Stimulated activated CD8-positive, alpha-beta memory T cell treated with anti-CD3 and anti-CD28 coated beads, Interleukin-12 subunit alpha, Interleukin-12 subunit beta, amount 100 ng/mL, for 4 hours (primary cell): Measurements from ENCODE around the gene LASP1NB.
"Not testable (repeated sequence)": the region's sequence is repeated elsewhere in the genome, so short reads cannot be mapped to it uniquely, and the experiment has no call there.

Experiments
- DNase-seq: peaks from one replicate; pipeline ENCODE4 v3.0.0-alpha.2; 2020; ENCODE audit warnings: low read depth

The LASP1NB gene

GRCh38 chr17:38918129-38918913 is 7.1 kb upstream of the LASP1NB start:
- DNase-seq, result no peak

DNA sequence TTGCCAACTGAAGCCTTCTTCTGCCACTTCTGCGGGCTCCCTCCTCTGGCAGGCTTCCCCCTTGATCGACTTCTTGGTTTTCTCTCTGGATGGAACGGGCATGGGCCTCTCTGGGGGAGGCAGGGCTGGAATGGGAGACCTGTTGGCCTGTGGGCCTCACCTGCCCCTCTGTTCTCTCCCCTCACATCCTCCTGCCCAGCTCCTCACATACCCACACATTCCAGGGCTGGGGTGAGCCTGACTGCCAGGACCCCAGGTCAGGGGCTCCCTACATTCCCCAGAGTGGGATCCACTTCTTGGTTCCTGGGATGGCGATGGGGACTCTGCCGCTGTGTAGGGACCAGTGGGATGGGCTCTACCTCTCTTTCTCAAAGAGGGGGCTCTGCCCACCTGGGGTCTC is 6.5 kb upstream of the LASP1NB start:
- DNase-seq, result no peak

DNA sequence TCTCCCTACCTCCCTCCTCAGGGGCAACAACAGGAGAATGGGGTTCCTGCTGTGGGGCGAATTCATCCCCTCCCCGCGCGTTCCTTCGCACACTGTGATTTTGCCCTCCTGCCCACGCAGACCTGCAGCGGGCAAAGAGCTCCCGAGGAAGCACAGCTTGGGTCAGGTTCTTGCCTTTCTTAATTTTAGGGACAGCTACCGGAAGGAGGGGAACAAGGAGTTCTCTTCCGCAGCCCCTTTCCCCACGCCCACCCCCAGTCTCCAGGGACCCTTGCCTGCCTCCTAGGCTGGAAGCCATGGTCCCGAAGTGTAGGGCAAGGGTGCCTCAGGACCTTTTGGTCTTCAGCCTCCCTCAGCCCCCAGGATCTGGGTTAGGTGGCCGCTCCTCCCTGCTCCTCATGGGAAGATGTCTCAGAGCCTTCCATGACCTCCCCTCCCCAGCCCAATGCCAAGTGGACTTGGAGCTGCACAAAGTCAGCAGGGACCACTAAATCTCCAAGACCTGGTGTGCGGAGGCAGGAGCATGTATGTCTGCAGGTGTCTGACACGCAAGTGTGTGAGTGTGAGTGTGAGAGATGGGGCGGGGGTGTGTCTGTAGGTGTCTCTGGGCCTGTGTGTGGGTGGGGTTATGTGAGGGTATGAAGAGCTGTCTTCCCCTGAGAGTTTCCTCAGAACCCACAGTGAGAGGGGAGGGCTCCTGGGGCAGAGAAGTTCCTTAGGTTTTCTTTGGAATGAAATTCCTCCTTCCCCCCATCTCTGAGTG is 5.9 kb upstream of the LASP1NB start:
- DNase-seq, result no peak

DNA sequence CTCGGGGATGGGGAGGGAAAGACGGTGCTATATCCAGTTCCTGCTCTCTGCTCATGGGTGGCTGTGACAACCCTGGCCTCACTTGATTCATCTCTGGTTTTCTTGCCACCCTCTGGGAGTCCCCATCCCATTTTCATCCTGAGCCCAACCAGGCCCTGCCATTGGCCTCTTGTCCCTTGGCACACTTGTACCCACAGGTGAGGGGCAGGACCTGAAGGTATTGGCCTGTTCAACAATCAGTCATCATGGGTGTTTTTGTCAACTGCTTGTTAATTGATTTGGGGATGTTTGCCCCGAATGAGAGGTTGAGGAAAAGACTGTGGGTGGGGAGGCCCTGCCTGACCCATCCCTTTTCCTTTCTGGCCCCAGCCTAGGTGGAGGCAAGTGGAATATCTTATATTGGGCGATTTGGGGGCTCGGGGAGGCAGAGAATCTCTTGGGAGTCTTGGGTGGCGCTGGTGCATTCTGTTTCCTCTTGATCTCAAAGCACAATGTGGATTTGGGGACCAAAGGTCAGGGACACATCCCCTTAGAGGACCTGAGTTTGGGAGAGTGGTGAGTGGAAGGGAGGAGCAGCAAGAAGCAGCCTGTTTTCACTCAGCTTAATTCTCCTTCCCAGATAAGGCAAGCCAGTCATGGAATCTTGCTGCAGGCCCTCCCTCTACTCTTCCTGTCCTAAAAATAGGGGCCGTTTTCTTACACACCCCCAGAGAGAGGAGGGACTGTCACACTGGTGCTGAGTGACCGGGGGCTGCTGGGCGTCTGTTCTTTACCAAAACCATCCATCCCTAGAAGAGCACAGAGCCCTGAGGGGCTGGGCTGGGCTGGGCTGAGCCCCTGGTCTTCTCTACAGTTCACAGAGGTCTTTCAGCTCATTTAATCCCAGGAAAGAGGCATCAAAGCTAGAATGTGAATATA is 4.8 kb upstream of the LASP1NB start:
- no peak for DNase-seq

DNA sequence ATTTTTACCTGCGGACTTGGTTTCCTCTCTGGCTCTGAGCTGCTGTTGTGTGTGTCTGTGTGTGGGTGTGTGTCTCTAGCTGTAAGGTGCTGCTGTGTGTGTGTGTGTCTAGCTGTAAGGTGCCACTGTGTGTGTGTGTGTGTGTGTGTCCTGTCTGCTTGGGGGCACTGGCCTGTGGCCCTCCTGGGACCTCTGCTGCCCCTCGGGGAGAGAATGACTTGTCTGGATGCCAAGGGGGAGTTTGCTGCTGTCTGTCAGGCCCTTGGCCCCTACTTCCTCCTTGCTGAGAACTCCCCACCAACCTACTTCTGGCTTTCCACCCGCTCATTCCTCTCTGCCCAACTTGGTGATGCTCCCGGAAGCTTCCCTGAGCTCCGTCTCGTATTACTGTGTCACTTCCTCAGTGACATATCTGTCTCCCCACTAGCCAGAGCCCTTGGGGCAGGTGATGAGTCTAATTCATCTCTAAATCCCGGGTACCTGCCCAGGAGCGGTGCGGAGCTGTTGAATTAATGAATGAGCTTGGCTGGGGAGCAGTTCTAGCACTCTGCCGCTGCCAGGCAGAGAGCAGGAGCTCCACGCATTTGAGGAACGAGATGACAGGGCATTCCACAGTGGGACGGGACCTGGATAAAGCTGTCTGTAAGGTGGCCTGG is 3.5 kb upstream of the LASP1NB start:
- no peak for DNase-seq

GRCh38 chr17:38922538-38923297 is 2.7 kb upstream of the LASP1NB start:
- no peak for DNase-seq

DNA sequence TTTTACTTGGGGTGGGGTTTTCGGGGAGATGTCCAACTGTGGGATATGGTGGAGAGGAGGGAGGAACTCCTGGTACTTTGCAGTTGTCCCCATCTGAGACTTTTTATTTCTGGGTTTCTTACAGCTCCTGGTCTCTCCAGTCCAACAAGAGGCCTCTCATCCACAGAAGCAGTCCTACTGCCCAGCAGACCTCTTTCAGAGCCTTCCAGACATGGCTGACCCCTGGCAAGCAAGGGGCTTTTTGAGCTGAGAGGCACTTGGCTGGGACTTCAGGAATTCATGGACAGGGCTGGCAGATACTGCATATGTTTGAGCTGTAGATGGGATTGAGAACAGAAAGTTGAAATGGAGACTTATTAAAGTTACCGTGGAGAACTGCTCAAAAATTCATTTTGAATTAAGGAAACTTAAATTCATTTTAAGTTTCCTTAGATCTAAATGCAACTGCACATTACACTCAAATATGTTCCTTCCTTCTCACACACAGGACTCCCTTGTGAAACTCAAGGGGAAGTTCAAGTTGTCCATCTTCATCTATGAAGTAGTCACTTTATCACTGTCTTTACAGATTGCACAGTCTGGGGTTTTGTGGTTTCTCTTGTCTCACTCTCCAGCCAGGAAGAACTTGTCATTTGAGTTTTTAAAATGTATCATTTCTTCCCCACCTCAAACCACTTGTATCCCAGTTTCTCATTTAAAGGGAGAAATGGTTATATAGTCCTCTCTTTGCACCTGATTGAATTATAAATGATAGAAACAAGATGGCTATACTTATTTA is 1.1 kb downstream of the LASP1NB start:
- DNase-seq, result no peak

DNA sequence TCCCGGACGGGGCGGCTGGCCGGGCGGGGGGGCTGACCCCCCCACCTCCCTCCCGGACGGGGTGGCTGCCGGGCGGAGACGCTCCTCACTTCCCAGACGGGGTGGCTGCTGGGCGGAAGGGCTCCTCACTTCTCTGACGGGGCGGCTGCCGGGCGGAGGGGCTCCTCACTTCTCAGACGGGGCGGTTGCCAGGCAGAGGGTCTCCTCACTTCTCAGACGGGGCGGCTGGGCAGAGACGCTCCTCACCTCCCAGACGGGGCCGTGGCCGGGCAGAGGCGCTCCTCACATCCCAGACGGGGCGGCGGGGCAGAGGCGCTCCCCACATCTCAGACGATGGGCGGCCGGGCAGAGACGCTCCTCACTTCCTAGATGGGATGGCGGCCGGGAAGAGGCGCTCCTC is 5.4 kb downstream of the LASP1NB start:
- DNase-seq, result not testable (repeated sequence)

DNA sequence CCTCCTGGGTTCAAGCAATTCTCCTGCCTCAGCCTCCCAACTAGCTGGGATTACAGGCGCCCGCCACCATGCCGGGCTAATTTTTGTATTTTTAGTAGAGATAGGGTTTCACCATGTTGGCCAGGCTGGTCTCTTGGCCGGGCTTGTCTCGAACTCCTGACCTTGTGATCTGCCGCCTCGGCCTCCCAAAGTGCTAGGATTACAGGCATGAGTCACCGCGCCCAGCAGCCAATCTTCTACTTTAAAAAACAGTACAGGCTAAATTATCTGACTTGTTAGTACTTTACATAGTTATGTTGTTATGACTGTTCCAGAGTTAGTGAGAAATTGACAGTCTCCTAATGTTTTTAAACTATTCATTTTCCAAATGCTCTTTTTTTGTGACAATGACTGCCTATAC is 8.5 kb downstream of the LASP1NB start:
- DNase-seq, result not testable (repeated sequence)

GRCh38 chr17:38939987-38940386 is 14.6 kb downstream of the LASP1NB start:
- no peak for DNase-seq

DNA sequence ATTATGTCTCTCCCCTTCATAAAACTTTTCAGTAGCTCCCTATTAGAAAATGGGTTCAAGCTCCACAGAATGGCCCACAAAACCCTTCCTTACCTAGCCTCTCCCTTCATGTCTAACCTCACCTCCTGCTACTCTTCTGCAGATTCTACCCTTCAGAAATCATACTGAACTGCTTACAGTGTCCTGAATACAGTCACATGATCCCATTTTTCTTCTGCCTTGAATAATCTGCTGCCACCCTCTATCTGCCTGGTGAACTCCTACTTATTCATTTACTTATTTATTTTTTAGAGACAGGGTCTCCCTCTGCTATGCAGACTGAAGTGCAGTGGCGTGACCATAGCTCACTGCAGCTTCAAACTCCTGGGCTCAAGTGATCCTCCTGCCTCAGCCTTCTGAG is 15.0 kb downstream of the LASP1NB start:
- no peak for DNase-seq

DNA sequence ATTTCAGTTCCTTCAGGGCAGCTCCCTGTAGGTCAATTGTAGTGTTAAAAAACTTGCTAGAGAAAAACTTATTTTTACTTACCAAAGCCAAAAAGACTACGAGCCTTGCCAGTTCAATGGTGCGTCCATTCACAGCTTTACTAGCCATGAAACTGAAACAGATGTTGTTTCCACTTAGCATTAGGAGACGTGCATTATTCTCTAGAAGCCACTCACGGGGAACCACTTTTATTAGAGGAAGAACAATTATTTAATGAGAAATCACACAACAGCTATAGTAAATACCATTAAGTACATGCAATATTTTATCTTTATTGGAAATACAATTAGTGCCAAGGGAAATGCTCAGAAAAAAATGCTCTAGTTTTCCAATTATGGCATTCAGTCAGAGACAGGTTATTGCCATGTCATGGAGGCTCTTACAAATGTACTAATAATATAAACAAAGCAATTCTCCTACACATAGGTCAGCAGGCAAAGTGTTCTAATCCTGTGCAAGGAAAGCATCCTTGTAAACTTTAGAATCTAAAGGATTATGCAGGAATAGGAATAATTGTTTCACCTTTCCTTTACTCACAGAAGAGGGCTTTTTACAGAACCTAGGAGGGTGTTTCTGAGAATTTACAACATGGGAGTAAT is 17.4 kb downstream of the LASP1NB start:
- no peak for DNase-seq

- no peak for DNase-seq
Measured at GRCh38 chr17:38943607-38944006, 18.2 kb downstream of the LASP1NB start.

DNA sequence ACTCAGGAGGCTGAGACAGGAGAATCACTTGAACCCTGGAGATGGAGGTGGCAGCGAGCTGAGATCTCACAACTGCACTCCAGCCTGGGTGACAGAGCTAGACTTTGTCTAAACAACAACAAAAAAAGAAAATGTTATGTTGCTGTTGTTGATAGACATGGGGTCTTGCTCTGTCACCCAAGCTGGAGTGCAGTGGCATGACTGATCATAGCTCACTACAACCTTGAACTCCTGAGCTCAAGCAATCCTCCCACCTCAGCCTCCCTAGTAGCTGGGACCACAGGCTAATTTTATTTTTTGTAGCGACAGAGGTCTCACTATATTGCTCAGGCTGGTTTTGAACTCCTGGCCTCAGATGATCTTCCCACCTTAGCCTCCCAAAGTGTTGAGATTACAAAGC is 21.8 kb downstream of the LASP1NB start:
- no peak for DNase-seq

- not testable (repeated sequence) for DNase-seq
Measured at GRCh38 chr17:38953800-38954199, 28.4 kb downstream of the LASP1NB start.

DNA sequence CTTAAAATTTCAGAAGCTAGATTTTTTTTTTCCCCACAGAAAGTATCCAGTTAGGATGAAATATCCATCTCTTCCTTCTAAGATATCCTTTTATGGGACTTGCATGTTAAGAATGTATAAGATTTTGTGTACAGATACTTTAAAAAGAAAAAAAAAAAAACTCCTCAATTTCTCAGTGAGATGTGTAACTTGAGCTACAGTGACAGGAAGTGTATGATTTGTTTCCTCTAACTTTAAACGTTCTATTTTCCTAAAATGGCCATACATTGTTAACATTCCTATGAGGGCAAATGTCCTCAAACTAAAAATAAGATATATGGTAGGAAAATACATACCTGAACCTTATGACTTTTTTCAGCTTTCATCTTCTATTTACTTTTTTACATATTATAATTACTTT is 32.9 kb downstream of the LASP1NB start:
- DNase-seq, result no peak

- no peak for DNase-seq
Measured at GRCh38 chr17:38958756-38959155, 33.3 kb downstream of the LASP1NB start.

DNA sequence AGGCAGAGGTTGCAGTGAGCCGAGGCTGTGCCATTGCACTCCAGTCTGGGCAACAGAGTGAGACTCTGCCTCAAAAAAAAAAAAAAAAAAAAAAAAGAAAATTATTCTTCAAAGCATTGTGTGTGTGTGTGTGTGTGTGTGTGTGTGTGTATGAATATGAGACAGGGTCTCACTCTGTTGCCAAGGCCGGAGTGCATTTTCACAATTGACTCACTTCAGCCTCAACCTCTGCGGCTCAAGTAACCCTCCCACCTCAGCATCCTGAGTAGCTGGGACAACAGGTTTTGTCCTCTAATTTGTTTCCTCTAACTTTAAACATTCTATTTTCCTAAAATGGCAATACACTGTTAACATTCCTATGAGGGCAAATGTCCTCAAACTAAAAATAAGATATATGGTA is 34.1 kb downstream of the LASP1NB start:
- no peak for DNase-seq

- DNase-seq, result no peak
Measured at GRCh38 chr17:38960402-38960801, 35.0 kb downstream of the LASP1NB start.

DNA sequence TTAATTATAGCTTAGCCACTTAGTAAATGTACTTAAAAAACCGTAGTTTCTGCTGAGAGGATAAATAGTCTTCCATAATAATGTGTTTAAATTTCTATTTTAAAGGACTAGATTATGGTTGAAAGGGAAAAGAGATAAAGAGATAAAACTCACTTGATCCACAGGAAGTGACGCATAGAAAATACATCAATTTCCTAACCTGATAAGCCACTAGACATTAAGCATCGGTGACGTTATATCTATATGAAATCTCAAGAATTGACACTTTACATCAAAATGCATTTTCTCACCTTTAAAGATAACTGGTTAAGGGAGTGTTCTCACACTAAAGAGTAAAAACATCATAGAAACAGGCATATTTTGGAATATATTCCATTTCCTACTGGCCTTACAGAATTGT is 36.0 kb downstream of the LASP1NB start:
- no peak for DNase-seq
